ENCODE results near the gene RNGTT.

GRCh38 chr6:88921734-88922133, 41.7 kb downstream of the RNGTT start:
- TF ChIP-seq CTCF (tag by site-specific recombination; IDR thresholded peaks at IDR 0.05) (no peak), ZFP3 (tag by site-specific recombination; IDR thresholded peaks at IDR 0.05; ENCODE audit: low read depth) (no peak), ZBTB7A (tag by site-specific recombination; IDR thresholded peaks at IDR 0.05; ENCODE audit: low read depth) (no peak), YY1 (tag by site-specific recombination; IDR thresholded peaks at IDR 0.05) (no peak), ZNF174 (tag by site-specific recombination; IDR thresholded peaks at IDR 0.05) (no peak)

All from HEK293 (cell line).